Measurements from ENCODE around the gene RNF121.

DNA sequence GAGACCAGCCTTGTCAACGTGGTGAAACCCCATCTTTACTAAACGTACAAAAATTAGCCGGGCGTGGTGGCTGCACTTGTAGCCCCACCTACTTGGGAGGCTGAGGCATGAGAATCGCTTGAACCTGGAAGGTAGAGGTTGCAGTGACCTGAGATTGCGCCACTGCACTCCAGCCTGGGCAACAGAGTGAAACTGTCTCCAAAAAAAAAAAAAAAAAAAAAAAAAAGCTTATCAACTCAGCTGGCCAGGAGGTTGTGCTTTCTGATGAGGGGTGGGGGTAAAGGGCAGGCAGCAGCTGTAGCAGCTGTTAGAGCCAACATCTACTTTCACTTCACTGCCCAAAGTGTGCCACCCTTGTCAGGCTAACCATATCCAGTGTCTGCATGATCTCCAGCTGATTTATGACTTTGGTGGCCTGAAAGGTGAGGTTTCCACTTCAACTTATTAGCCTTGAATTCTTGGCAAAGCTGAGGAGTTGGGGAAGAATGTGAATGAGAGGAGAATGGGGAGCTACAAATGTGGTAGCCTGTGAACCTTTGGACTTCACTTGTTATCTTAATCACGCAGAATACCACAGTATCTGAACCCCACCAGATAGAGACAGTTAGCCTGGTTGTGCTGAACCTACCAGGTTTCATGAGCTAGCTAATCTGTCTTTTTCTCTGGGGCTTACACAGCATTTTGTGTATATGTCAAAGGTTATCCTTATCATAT lies 19.6 kb downstream of the RNF121 start:
- TF ChIP-seq CTCF (IDR thresholded peaks at IDR 0.05): no peak
- TF ChIP-seq EP300 (IDR thresholded peaks at IDR 0.05): no peak
- no peak for TF ChIP-seq POLR2A (IDR thresholded peaks at IDR 0.05)

Data from ovary (tissue), 3 donors.